Measurements from ENCODE around the gene DAB2IP. TPM values are rescaled to one million over a fixed set of nuclear protein-coding genes. Genes with fewer than 3 reads are reported as not detected.
A peak's percentile ranks its signal among the peaks of the same experiment; 100 is the strongest.

DAB2IP gene
- total RNA-seq, 1 donor from 2014 or later: 41.7 TPM

GRCh38 chr9:121604654-121605053 is 46.8 kb upstream of the DAB2IP start:
- TF ChIP-seq CTCF (IDR thresholded peaks at IDR 0.05; ENCODE audit: insufficient read depth, low read depth, low read length) (no peak), EZH2 (IDR thresholded peaks at IDR 0.05; ENCODE audit: insufficient read depth, low read length) (no peak)
- H3K27ac ChIP-seq (ENCODE audit: low read depth, low read length): no peak overlapping the region

GRCh38 chr9:121607434-121608167 is 43.8 kb upstream of the DAB2IP start:
- H2AFZ ChIP-seq (ENCODE audit: low read depth, low read length): no peak overlapping the region
- peaks cover 14% of the 10 kb centered on the region for H3K4me1 ChIP-seq (ENCODE audit: insufficient read depth, low read length)
- Mint-ChIP-seq H3K4me3 (ENCODE audit: unreplicated experiment) (no peak overlapping the region), H3K9me3 (ENCODE audit: unreplicated experiment) (no peaks in the 10 kb centered on the region), H3K27ac (ENCODE audit: unreplicated experiment) (no peak overlapping the region), H3K4me1 (ENCODE audit: low read depth, unreplicated experiment) (peaks cover 25% of the 10 kb centered on the region), H3K27me3 (ENCODE audit: low read depth, unreplicated experiment) (peaks cover 5% of the 10 kb centered on the region), H3K36me3 (ENCODE audit: low read depth, unreplicated experiment) (peaks cover 2% of the 10 kb centered on the region)
- no peak for TF ChIP-seq EZH2 (IDR thresholded peaks at IDR 0.05; ENCODE audit: insufficient read depth, low read length)
- TF ChIP-seq CTCF (IDR thresholded peaks at IDR 0.05; ENCODE audit: insufficient read depth, low read depth, low read length): no peak
- peak overlapping the region; percentile 4 for H3K9ac ChIP-seq (ENCODE audit: low read length)
- peak overlapping the region; percentile 47 for H3K4me2 ChIP-seq (ENCODE audit: low read length)
- H3K27ac ChIP-seq (ENCODE audit: low read depth, low read length): no peak overlapping the region
- no peaks in the 10 kb centered on the region for H3K9me3 ChIP-seq (ENCODE audit: insufficient read depth, low read depth, low read length)
- no peaks in the 10 kb centered on the region for H3K79me2 ChIP-seq (ENCODE audit: insufficient read depth, low read length)
- no peaks in the 10 kb centered on the region for H3K36me3 ChIP-seq (ENCODE audit: insufficient read depth, low read length)
- no peak for FAIRE-seq
- H3K27me3 ChIP-seq (ENCODE audit: insufficient read depth, low read length): peaks cover under 1% of the 10 kb centered on the region
- H3K4me3 ChIP-seq (ENCODE audit: insufficient read depth, low read depth, low read length): no peak overlapping the region
- peaks cover 23% of the 10 kb centered on the region for H4K20me1 ChIP-seq (ENCODE audit: insufficient read depth, low read length)
- peak; percentile 46 for DNase-seq (ENCODE audit: low read depth)

More at GRCh38 chr9:121604654-121605053, 46.8 kb upstream of the DAB2IP start:
- Histone ChIP-seq H4K20me1 (ENCODE audit: insufficient read depth, low read length) (peaks cover 24% of the 10 kb centered on the region), H3K9ac (ENCODE audit: low read length) (no peak overlapping the region), H2AFZ (ENCODE audit: low read depth, low read length) (no peak overlapping the region), H3K36me3 (ENCODE audit: insufficient read depth, low read length) (no peaks in the 10 kb centered on the region), H3K79me2 (ENCODE audit: insufficient read depth, low read length) (no peaks in the 10 kb centered on the region), H3K9me3 (ENCODE audit: insufficient read depth, low read depth, low read length) (no peaks in the 10 kb centered on the region), H3K4me1 (ENCODE audit: insufficient read depth, low read length) (peaks cover 13% of the 10 kb centered on the region), H3K4me2 (ENCODE audit: low read length) (no peak overlapping the region), H3K4me3 (ENCODE audit: insufficient read depth, low read depth, low read length) (no peak overlapping the region), H3K27me3 (ENCODE audit: insufficient read depth, low read length) (peaks cover 15% of the 10 kb centered on the region)
- Mint-ChIP-seq H3K9me3 (ENCODE audit: unreplicated experiment) (no peaks in the 10 kb centered on the region), H3K27ac (ENCODE audit: unreplicated experiment) (no peak overlapping the region), H3K36me3 (ENCODE audit: low read depth, unreplicated experiment) (peaks cover 2% of the 10 kb centered on the region), H3K4me1 (ENCODE audit: low read depth, unreplicated experiment) (peaks cover 22% of the 10 kb centered on the region), H3K27me3 (ENCODE audit: low read depth, unreplicated experiment) (peaks cover 21% of the 10 kb centered on the region), H3K4me3 (ENCODE audit: unreplicated experiment) (peak overlapping the region; percentile 20)
- no peak for FAIRE-seq
- DNase-seq (ENCODE audit: low read depth): no peak
